Endothelial cell of umbilical vein (primary cell): Measurements from ENCODE around the gene FLG2. TPM values are rescaled to one million over a fixed set of nuclear protein-coding genes. Genes with fewer than 3 reads are reported as not detected.

Experiments used
- BruUV-seq: library from RNA; stranded (reverse); fragments of 400-500 nt; replicated peaks from 2 replicates; lab custom pipeline; 2021; lab: Mats Ljungman, UMichigan
- CTCF ChIA-PET: fragments of 300-600, 350-600 bp; sonication (Branson Sonifier 250); formaldehyde crosslinking; loops from one replicate; lab custom pipeline; 2021; ENCODE audit warnings: antibody characterized with exemption, inconsistent platforms; lab: Charles Lee
- POLR2A ChIA-PET: fragments of 300-600, 350-600 bp; sonication (Branson Sonifier 250); formaldehyde crosslinking; loops from one replicate; lab custom pipeline; 2021; ENCODE audit warnings: antibody characterized with exemption, inconsistent platforms; lab: Charles Lee
- DNase-seq: peaks from one replicate; pipeline ENCODE4 v3.0.0-alpha.2; 2011; ENCODE audit warnings: low read depth, low spot score
- FAIRE-seq: peaks from 2 replicates; lab custom pipeline; 2011; peaks lifted over from hg19 to GRCh38; lab: Jason Lieb, UNC
- H2AFZ ChIP-seq: 2 replicates; pipeline ENCODE4 v1.6.0; 2012; ENCODE audit warnings: low read depth, low read length, control low read depth, inconsistent platforms
- H3K27ac ChIP-seq: 2 replicates; pipeline ENCODE4 v1.5.1; 2011; ENCODE audit warnings: low read depth, mild to moderate bottlenecking, control low read depth, low read length, moderate library complexity; ENCODE audit not compliant: insufficient read depth
- H3K27me3 ChIP-seq, 2 experiments: 2 replicates each; pipeline versions ENCODE4 v1.6.0 to v1.6.1; 2011; ENCODE audit warnings: low read length in 2 of 2, mixed read lengths in 1 of 2; ENCODE audit not compliant: control insufficient read depth in 2 of 2, insufficient read depth in 2 of 2
- H3K36me3 ChIP-seq, 2 experiments: 2 replicates in 1 of 2; 3 replicates in 1 of 2; pipeline ENCODE4 v1.5.1; 2011; ENCODE audit warnings: low read length in 2 of 2, mild to moderate bottlenecking in 1 of 2, moderate library complexity in 1 of 2; ENCODE audit not compliant: control insufficient read depth in 2 of 2, insufficient read depth in 2 of 2; ENCODE audit errors: extremely low read depth in 1 of 2
- H3K4me1 ChIP-seq: 3 replicates; pipeline ENCODE4 v1.5.1; 2011; ENCODE audit warnings: mild to moderate bottlenecking, low read length; ENCODE audit not compliant: control insufficient read depth, insufficient read depth; ENCODE audit errors: extremely low read depth
- H3K4me2 ChIP-seq: 2 replicates; pipeline ENCODE4 v1.6.1; 2011; ENCODE audit warnings: low read length, control low read depth, mixed read lengths; ENCODE audit not compliant: insufficient read depth
- H3K4me3 ChIP-seq, 3 experiments: fragments of 200-600 bp in 1 of 3; sonication (generic), shearing (Covaris generic) in 1 of 3; replicated peaks in 1 of 3; 2 replicates each; pipeline ENCODE4 v1.5.1; 2011 to 2016; ENCODE audit warnings: control low read depth in 3 of 3, low read length in 3 of 3, mild to moderate bottlenecking in 2 of 3, inconsistent platforms in 1 of 3, low read depth in 1 of 3, moderate library complexity in 1 of 3; ENCODE audit not compliant: insufficient read depth in 1 of 3
- H3K79me2 ChIP-seq: 2 replicates; pipeline ENCODE4 v1.6.0; 2012; ENCODE audit warnings: low read length, inconsistent platforms; ENCODE audit not compliant: control insufficient read depth, insufficient read depth
- H3K9ac ChIP-seq: replicated peaks from 2 replicates; pipeline ENCODE3; 2011; ENCODE audit warnings: low read length, control low read depth; ENCODE audit not compliant: insufficient read depth; ENCODE audit errors: extremely low read depth
- H3K9me1 ChIP-seq: replicated peaks from 3 replicates; pipeline ENCODE4 v1.6.0; 2011; ENCODE audit warnings: mild to moderate bottlenecking, low read length; ENCODE audit not compliant: control insufficient read depth, insufficient read depth; ENCODE audit errors: extremely low read depth
- H3K9me3 ChIP-seq: replicated peaks from 2 replicates; pipeline ENCODE4 v1.5.1; 2012; ENCODE audit warnings: low read length, inconsistent platforms; ENCODE audit not compliant: control insufficient read depth, insufficient read depth
- H4K20me1 ChIP-seq: replicated peaks from 2 replicates; pipeline ENCODE3; 2011; ENCODE audit warnings: mild to moderate bottlenecking, low read length; ENCODE audit not compliant: control insufficient read depth, insufficient read depth; ENCODE audit errors: extremely low read depth
- EZH2 ChIP-seq: IDR thresholded peaks from 2 replicates; pipeline ENCODE4 v1.6.1; 2012; ENCODE audit warnings: borderline replicate concordance, low read depth, mild to moderate bottlenecking, moderate library complexity, low read length, inconsistent platforms; ENCODE audit not compliant: severe bottlenecking
- FOS ChIP-seq: IDR thresholded peaks from 2 replicates; pipeline ENCODE4 v1.6.1; 2011; ENCODE audit warnings: mild to moderate bottlenecking, low read length, moderate library complexity, borderline replicate concordance; ENCODE audit not compliant: insufficient read depth
- GATA2 ChIP-seq: IDR thresholded peaks from 2 replicates; pipeline ENCODE4 v1.7.0; 2011; ENCODE audit warnings: low read depth, mild to moderate bottlenecking, moderate library complexity, mixed read lengths, low read length; ENCODE audit not compliant: insufficient read length, insufficient read depth
- JUN ChIP-seq: IDR thresholded peaks from 2 replicates; pipeline ENCODE4 v1.6.1; 2011; ENCODE audit warnings: borderline replicate concordance, low read depth; ENCODE audit not compliant: insufficient read length, insufficient read depth
- MYC ChIP-seq: IDR thresholded peaks from one replicate; pipeline ENCODE4 v1.6.1; 2011; ENCODE audit warnings: mild to moderate bottlenecking, low read depth, low read length
- POLR2A ChIP-seq: IDR thresholded peaks from 2 replicates; pipeline ENCODE4 v1.6.1; 2012; ENCODE audit warnings: low read depth, mild to moderate bottlenecking, control low read depth, low read length
- POLR2AphosphoS5 ChIP-seq: IDR thresholded peaks from 2 replicates; pipeline ENCODE4 v1.6.1; 2012; ENCODE audit warnings: low read depth, mild to moderate bottlenecking, control low read depth, low read length, moderate library complexity; ENCODE audit not compliant: insufficient read depth
- dilution Hi-C: fragments of 300-500 bp; cut with MboI; formaldehyde crosslinking; loops from one replicate; pipeline ENCODE4 v1.15.0; 2019; ENCODE audit warnings: low sequenced_read_pairs; ENCODE audit not compliant: extremely low pct_ligation_motif_present
- intact Hi-C: fragments of 100-400 bp; cut with micrococcal nuclease; formaldehyde crosslinking; loops from one replicate; pipeline ENCODE4 v1.10.0; 2022
- polyA plus RNA-seq, 4 experiments: library from polyadenylated mRNA; depleted of rRNA in 3 of 4; stranded (reverse) in 3 of 4; unstranded in 1 of 4; fragments of >200 nt; gene quantifications; 2 replicates each; pipeline versions ENCODE4 v1.2.1 to v1.2.3, GENCODE V29; 2011 to 2012; ENCODE audit warnings: missing spikeins in 1 of 4
- total RNA-seq: library from RNA; stranded (reverse); gene quantifications from 2 replicates; pipeline ENCODE4 v1.2.3, GENCODE V29; 2021
- TF ChIP-seq, protein P1 (sequence below): IDR thresholded peaks from 2 replicates; pipeline ENCODE4 v1.6.1; 2011; ENCODE audit not compliant: insufficient read depth, insufficient read length
- TF ChIP-seq, protein P2 (sequence below), 2 donors: IDR thresholded peaks; 1 replicate in 1 of 2; 2 replicates in 1 of 2; pipeline ENCODE4 v1.5.1; 2011; ENCODE audit warnings: low read length in 2 of 2, mild to moderate bottlenecking in 2 of 2, moderate library complexity in 2 of 2, control low read depth in 1 of 2, inconsistent platforms in 1 of 2, low read depth in 1 of 2; ENCODE audit not compliant: insufficient read depth in 1 of 2; ENCODE audit errors: extremely low read depth in 1 of 2

Gene FLG2
- total and polyA plus RNA-seq, 2 donors (not counting 3 experiments of a cell fraction or from before 2014, with no cell fraction given) = not detected

DNA sequence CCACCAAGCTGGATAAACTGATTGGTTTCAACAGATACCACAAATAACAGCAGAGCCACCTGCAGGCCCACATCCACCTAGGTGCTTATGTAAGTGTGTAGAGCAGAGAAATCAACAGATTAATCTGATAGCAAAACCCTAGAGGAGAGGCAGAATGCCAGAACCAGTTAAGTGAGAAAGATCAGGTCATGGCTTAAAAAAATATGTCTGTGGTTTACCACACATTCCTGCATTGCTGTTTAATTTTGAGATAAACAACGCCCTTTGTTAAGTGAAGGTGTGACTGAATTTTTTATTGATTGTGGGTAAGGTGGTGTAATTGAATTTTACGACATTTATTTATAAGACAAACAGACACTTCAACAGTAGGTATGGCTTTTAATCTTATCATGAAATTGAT is 33.1 kb upstream of the FLG2 start:
- ChIA-PET CTCF (no interaction called here), POLR2A (no interaction called here)
- no peak for DNase-seq
- dilution Hi-C loops (no loop called here), intact Hi-C loops (no loop called here)
- no peaks in the 10 kb centered on the region for H3K36me3 ChIP-seq
- no peak overlapping the region for H2AFZ ChIP-seq
- H3K9ac ChIP-seq = no peak overlapping the region
- no peak overlapping the region for H3K4me3 ChIP-seq
- FAIRE-seq = no peak
- TF ChIP-seq MYC = no peak
- no peak for TF ChIP-seq GATA2
- TF ChIP-seq EZH2 = no peak
- TF ChIP-seq, protein P1, sequence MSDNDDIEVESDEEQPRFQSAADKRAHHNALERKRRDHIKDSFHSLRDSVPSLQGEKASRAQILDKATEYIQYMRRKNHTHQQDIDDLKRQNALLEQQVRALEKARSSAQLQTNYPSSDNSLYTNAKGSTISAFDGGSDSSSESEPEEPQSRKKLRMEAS = no peak
- TF ChIP-seq POLR2AphosphoS5 = no peak
- TF ChIP-seq, protein P2, sequence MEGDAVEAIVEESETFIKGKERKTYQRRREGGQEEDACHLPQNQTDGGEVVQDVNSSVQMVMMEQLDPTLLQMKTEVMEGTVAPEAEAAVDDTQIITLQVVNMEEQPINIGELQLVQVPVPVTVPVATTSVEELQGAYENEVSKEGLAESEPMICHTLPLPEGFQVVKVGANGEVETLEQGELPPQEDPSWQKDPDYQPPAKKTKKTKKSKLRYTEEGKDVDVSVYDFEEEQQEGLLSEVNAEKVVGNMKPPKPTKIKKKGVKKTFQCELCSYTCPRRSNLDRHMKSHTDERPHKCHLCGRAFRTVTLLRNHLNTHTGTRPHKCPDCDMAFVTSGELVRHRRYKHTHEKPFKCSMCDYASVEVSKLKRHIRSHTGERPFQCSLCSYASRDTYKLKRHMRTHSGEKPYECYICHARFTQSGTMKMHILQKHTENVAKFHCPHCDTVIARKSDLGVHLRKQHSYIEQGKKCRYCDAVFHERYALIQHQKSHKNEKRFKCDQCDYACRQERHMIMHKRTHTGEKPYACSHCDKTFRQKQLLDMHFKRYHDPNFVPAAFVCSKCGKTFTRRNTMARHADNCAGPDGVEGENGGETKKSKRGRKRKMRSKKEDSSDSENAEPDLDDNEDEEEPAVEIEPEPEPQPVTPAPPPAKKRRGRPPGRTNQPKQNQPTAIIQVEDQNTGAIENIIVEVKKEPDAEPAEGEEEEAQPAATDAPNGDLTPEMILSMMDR (IDR thresholded peaks at IDR 0.05; ENCODE audit: extremely low read depth in 1 of 2, insufficient read depth in 1 of 2, low read depth in 1 of 2, low read length in 2 of 2) = no peak
- TF ChIP-seq JUN = no peak
- no peak for TF ChIP-seq POLR2A
- TF ChIP-seq FOS = no peak
- no peaks in the 10 kb centered on the region for H4K20me1 ChIP-seq
- no peaks in the 10 kb centered on the region for H3K4me1 ChIP-seq
- H3K27me3 ChIP-seq = peaks cover 0 to 3% of the 10 kb centered on the region in 2 experiments
- H3K9me3 ChIP-seq = no peaks in the 10 kb centered on the region
- H3K9me1 ChIP-seq = no peaks in the 10 kb centered on the region
- no TSS peak for BruUV-seq
- no peak overlapping the region for H3K27ac ChIP-seq
- no peak overlapping the region for H3K4me2 ChIP-seq
- no peaks in the 10 kb centered on the region for H3K79me2 ChIP-seq
